DMS 273 treated with DMSO at 0.1 percent for 48 hours (cell line): Measurements from ENCODE around the gene NDST1.

Experiments
- DNase-seq: peaks from one replicate; lab custom pipeline; 2025; lab: John Stamatoyannopoulos, UW

The NDST1 gene

DNA sequence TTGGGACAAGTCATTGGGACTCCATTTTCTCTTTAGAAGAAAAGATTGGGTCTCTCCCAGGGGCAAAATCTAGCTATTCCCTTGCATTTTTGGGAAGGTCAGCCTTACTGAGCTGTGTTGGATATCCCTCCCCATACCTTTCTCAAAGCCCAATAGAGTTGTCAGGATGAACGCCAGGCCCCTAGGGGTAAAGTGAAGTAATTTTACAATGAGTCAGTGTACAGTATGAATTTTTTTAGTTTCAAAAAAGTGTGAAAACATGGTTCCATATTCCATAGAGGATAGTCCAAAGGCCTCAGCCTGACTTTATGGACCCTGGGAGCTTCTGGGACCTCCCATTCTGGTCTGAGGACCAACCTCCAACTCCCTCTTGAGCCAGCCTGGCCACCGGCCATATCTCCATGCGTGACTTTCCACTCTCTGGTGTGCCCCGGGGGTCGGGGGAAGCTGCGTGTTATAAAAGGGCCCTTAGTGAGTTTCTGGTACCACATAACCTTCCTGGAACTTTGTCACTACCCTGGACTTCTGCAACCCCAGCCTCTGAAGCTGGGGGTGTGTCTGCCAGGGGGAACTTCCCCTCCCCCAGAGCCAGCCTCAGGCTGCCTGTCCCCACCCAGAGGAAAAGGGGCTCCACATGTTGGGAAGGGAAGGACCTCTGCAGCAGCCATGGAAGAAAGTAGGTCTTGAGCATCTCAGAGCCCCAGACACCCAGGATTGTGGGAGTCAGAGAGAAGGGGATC, 80.1 kb downstream of the NDST1 start:
- no peak for DNase-seq

DNA sequence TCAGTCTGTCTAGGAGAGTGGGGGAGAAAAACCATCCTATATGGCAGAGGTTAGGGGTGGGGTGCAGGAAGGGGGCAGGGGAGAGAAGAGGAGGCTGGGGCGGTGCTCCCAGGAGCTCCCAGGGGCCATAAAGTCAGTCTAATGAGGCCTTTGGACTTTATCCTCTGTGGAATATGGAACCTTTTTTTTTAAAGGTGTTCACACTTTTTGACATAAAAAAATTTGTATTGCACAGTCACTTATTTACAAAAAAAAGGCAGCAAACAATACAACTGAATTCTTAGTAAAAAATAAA, 80.6 kb downstream of the NDST1 start:
- no peak for DNase-seq

- no peak for DNase-seq
Observed at GRCh38 chr5:150589862-150590601, 82.1 kb downstream of the NDST1 start.

DNA sequence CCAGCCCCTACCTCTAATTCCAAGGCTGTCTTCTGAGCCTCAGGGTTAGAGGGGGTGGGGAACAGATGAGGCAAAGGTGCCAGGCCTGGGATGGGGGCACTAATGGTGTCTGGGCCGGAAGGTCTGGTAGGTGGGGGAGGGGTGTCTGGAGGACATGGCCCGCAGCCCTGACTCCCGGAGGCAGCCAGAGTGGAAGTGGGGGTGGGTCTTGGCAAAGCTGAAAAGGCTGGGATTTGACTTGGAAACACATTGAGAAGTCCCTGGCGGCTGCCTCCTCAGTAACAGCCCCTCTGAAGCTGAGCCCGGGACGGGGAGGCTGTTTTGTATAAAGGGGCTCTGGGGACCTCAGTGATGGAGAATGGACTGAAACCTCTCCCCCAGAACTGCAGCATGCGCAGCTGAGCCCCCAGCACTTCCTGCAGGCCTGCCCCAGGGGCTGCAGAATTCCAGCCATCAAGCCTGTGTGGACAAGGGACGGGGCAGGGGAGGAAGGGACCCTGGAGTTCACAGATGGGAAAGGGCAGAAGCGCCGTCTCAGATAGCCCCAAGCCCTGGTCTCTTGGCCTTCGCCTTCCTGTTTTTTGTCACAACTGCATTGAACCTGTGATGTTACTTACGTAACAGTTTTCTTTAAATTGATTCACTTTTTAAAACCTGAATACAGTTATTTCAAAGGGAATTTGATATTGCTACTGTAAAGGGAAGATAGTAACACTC, 83.2 kb downstream of the NDST1 start:
- no peak for DNase-seq

GRCh38 chr5:150593593-150593992, 85.7 kb downstream of the NDST1 start:
- no peak for DNase-seq

GRCh38 chr5:150593996-150594395, 86.1 kb downstream of the NDST1 start:
- DNase-seq: no peak

DNA sequence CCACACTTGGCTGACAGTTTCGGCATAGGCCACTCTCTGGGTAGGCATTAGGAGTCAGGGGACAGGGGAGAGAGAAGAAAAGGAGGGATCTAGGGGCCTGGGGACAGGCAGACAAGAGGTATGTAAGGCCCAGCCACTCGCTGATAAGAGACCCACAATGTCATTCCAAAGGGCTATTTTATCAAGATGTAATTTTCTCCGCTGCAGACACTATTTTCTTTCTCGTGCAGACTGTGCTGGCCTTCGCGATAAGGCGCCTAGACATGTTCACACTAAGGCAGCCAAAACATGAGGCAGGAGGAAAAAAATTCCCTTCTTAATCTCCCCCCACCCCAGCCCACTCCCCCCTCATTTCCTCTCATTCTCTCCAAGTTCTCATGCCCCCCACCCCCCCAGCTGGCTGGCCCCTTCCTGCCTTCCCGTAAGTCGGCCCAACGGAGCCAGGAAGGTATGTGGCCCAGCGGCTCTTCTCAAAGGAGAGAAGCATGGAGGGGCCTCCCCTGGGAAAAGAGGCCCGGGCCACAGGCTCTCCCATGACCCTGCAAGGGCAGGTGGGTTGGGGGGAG, 87.6 kb downstream of the NDST1 start:
- no peak for DNase-seq

DNA sequence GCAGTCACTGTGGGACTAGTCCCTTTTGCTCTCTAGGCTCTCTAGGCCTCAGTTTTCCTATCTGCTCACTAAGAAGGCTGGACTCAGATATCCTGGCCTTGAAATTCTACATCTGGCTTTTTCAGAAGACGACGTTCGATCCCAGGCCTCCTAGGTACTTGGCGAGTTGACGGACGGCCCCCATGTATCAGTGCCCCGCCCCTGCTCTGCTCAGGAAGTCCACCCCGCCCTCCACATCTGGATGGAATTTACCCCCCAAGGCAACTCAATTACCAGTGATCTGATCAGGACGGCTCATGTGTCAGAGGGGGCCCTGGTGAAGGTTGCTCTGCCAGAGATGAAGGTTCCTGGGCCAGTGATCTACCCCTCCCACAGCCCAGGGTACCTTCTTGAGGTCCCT, 88.4 kb downstream of the NDST1 start:
- no peak for DNase-seq

GRCh38 chr5:150596826-150597225, 88.9 kb downstream of the NDST1 start:
- DNase-seq: no peak

- no peak for DNase-seq
Observed at GRCh38 chr5:150598006-150598405, 90.1 kb downstream of the NDST1 start.

GRCh38 chr5:150598821-150599273, 90.9 kb downstream of the NDST1 start:
- DNase-seq: no peak

- no peak for DNase-seq
Observed at GRCh38 chr5:150599281-150599680, 91.3 kb downstream of the NDST1 start.

DNA sequence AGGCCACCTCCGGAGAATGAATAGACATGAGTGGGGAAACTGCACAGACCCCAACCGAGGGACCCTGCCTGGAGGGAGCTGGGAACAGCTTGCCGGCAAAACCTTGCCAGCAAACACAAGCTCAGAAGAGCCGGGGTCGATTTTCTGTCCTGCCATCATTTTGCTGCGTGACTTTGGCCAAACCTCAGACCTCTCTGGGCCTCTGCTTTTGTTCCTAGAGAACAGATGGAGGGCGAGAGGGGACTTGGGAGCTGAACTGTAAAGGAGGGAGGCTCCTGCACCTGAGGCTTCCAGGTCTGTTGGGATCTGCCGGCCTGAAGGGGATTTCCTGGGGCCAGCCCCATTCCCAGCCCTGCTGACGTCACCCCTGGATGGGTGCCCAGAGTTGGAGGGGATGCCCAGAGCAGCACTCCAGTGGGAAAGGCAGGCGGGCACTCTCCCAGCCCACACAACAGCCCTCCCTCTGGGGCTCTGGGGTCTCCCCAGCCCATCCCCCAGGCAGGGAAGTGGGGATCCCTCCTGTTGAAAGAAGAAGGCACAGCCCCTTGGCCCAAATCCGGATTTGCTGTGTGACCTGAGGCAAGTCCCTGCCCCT, 92.1 kb downstream of the NDST1 start:
- no peak for DNase-seq

DNA sequence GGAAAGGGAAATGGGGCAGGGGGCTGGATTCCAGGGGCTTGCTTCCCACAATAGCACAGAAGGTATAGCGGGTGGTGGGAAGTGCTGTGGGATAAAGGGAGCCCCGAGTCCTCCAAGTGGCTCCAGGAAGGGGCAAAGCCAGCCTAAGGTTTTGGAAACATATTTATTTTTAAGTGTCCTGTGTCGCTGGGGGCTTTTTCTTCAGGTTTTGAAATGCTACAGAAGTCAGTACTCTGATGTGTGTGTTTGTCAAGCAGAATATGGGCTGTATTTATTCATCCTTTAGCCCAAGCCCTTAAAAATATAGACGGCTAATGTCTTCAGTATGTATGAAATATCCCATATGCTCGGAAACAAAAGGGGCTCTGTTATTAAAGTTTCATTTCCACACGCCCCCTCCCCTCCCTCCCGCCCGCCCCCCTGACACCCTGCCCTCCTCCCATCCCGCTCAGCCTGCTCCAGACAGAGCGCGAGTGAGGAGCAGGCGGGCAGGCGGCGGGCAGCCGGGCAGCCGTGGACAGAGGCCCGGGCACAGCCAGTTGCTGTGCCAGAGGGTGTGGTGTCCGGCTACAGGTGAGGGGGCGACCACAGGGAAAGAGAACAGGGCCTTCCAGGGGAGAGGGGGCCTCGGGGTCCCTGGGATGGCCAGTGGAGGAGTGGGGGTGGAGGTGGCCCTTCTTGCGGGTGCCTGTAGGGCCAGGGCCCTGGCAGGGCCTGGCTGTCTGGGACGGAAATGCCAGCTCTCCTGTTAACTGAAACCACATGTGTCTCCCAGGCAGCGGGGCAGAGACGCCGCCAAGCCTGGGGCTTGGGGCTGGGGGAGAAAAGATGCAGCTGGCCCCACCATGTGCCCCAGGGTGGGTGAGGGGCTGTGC, 92.9 kb downstream of the NDST1 start:
- no peak for DNase-seq

GRCh38 chr5:150601491-150602345, 93.8 kb downstream of the NDST1 start:
- no peak for DNase-seq

DNA sequence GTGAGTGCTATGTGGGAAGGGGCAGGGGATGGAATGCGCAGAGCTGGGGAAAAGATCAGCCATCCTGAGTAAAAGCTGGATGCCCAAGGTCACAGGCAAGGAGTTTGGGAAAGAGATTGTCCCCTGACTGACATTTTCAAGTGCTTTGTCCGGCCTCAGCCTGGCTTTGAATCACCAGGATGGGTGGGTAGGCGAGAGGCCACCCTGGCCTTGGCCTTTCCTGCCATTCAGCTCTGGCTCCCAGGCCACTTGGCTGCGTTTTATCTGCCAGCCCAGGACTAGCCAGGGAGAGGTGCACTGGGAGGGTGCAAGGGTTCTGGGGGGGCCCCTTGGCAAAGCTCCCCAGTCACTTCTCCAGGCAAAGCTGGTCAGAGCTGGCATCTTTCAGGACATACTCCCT, 95.1 kb downstream of the NDST1 start:
- DNase-seq: no peak

- no peak for DNase-seq
Observed at GRCh38 chr5:150603491-150603890, 95.6 kb downstream of the NDST1 start.

DNA sequence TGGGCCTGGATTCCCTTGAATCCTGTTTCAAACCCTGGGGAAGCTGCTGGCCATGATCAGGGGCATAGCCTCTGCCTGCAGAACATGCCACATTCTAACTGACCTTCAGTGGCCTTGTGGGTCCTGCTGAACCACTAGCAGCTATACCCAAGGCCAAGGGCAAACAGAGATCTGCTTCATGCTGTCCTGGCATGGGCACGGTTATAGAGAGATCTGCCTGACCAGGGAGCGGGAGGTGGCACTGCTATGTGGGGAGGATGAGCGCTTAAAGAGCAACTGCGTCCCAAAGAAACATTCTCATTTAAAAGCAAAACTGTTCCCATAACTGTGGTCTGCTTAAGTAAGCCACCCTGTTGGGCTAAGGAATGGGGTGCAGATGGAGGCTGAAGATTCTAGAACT, 96.1 kb downstream of the NDST1 start:
- DNase-seq: no peak

DNA sequence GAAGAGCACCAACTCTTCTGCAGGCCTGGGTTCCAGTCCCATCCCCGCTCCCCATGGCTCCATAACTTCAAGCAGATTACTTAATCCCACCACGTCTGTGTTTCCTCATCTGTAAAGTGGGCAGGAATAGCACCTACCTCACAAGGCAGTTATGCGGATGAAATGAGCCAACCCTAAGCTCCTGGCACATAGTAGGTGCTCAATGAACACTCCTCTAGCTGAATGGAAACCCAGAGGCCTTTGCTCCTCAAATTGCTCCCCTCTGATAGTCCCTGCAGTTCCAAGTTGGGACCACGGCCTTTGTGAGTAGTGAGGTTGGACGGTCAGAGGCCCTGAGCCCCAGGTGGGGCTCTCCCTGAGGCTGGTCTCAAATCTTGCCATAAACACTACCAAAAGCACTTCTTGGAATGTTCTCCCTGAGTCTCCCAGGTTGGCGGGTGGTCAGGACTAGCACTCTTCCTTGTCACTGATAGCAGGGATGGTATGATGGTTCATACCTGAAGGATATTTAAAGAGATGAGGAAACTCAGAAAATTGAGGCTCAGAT, 97.0 kb downstream of the NDST1 start:
- DNase-seq: no peak

- DNase-seq: no peak
Observed at GRCh38 chr5:150605546-150605945, 97.6 kb downstream of the NDST1 start.
